HEK293 (cell line): ENCODE data around the gene TRAF3.

Source experiments
- CTCF ChIA-PET: fragments of 350-600 bp; formaldehyde crosslinking; extraction: SDS; loops from one replicate; lab custom pipeline; 2021; ENCODE audit warnings: antibody characterized with exemption; lab: Yijun Ruan, JAX
- POLR2A ChIA-PET: fragments of 300-600 bp; formaldehyde crosslinking; extraction: SDS; loops from one replicate; lab custom pipeline; 2020; ENCODE audit warnings: antibody characterized with exemption, inconsistent platforms; lab: Yijun Ruan, JAX
- H3K27ac ChIP-seq: fragments of 200-500 bp; sonication (Bioruptor generic); 2 replicates; pipeline ENCODE4 v1.5.1; 2014; ENCODE audit warnings: low read depth, low read length, control low read depth, inconsistent platforms; ENCODE audit errors: extremely low read depth
- H3K36me3 ChIP-seq, 2 experiments: fragments of 200-500 bp in 1 of 2; sonication (Bioruptor generic) in 1 of 2; 1 replicate in 1 of 2; 2 replicates in 1 of 2; pipeline ENCODE4 v1.5.1; 2014 to 2017; ENCODE audit warnings: inconsistent platforms in 2 of 2, low read length in 2 of 2; ENCODE audit not compliant: control insufficient read depth in 2 of 2, insufficient read depth in 1 of 2
- H3K4me1 ChIP-seq: fragments of 200-500 bp; sonication (Bioruptor generic); 2 replicates; pipeline ENCODE4 v1.5.1; 2014; ENCODE audit warnings: mild to moderate bottlenecking, low read length, inconsistent platforms; ENCODE audit not compliant: control insufficient read depth, insufficient read depth
- H3K4me3 ChIP-seq: 2 replicates; pipeline ENCODE4 v1.5.1; 2011; ENCODE audit warnings: low read depth, mild to moderate bottlenecking, control low read depth, low read length, moderate library complexity
- H3K9me3 ChIP-seq: fragments of 200-500 bp; sonication (Bioruptor generic); 2 replicates; pipeline ENCODE4 v1.5.1; 2014; ENCODE audit warnings: low read depth, low read length, inconsistent platforms; ENCODE audit not compliant: control insufficient read depth, insufficient read depth
- HOXA7 ChIP-seq: sonication (generic); formaldehyde crosslinking; IDR thresholded peaks from 2 replicates; pipeline ENCODE4 v1.8.1; 2022; ENCODE audit warnings: missing genetic modification reagents, borderline replicate concordance
- PRDM6 ChIP-seq: fragments of 450-650 bp; formaldehyde crosslinking; IDR thresholded peaks from 2 replicates; pipeline ENCODE4 v1.5.1; 2017; ENCODE audit warnings: missing biosample characterization, missing genetic modification characterization
- YY1 ChIP-seq: fragments of 450-650 bp; formaldehyde crosslinking; IDR thresholded peaks from 2 replicates; pipeline ENCODE4 v1.5.1; 2018; ENCODE audit warnings: missing biosample characterization, missing genetic modification characterization
- ZBTB20 ChIP-seq: fragments of 450-650 bp; formaldehyde crosslinking; IDR thresholded peaks from 2 replicates; pipeline ENCODE4 v1.5.1; 2016; ENCODE audit warnings: missing biosample characterization, missing genetic modification characterization
- ZBTB21 ChIP-seq: fragments of 450-650 bp; formaldehyde crosslinking; IDR thresholded peaks from 2 replicates; pipeline ENCODE4 v1.5.1; 2017; ENCODE audit warnings: missing biosample characterization, missing genetic modification characterization
- ZBTB49 ChIP-seq: fragments of 450-650 bp; formaldehyde crosslinking; IDR thresholded peaks from 2 replicates; pipeline ENCODE4 v1.5.1; 2016; ENCODE audit warnings: missing biosample characterization, missing genetic modification characterization, low read depth
- ZFHX2 ChIP-seq: fragments of 450-650 bp; formaldehyde crosslinking; conservative IDR thresholded peaks from 2 replicates; pipeline ENCODE4 v1.5.1; 2016; ENCODE audit warnings: missing biosample characterization, missing genetic modification characterization
- ZNF121 ChIP-seq: fragments of 450-650 bp; formaldehyde crosslinking; IDR thresholded peaks from 2 replicates; pipeline ENCODE4 v1.5.1; 2016; ENCODE audit warnings: missing biosample characterization, missing genetic modification characterization
- ZNF132 ChIP-seq: fragments of 450-650 bp; formaldehyde crosslinking; IDR thresholded peaks from 2 replicates; pipeline ENCODE4 v1.5.1; 2017; ENCODE audit warnings: missing biosample characterization, missing genetic modification characterization, borderline replicate concordance
- ZNF138 ChIP-seq: fragments of 450-650 bp; formaldehyde crosslinking; IDR thresholded peaks from 2 replicates; pipeline ENCODE4 v1.5.1; 2016; ENCODE audit warnings: missing biosample characterization, missing genetic modification characterization, borderline replicate concordance
- ZNF155 ChIP-seq: fragments of 450-650 bp; formaldehyde crosslinking; IDR thresholded peaks from 2 replicates; pipeline ENCODE4 v1.5.1; 2016; ENCODE audit warnings: missing biosample characterization, missing genetic modification characterization
- ZNF175 ChIP-seq: fragments of 450-650 bp; formaldehyde crosslinking; IDR thresholded peaks from 2 replicates; pipeline ENCODE4 v1.5.1; 2016; ENCODE audit warnings: missing biosample characterization, missing genetic modification characterization
- ZNF202 ChIP-seq: fragments of 450-650 bp; formaldehyde crosslinking; IDR thresholded peaks from 2 replicates; pipeline ENCODE4 v1.5.1; 2016; ENCODE audit warnings: missing biosample characterization, missing genetic modification characterization, borderline replicate concordance
- ZNF280C ChIP-seq: fragments of 450-650 bp; formaldehyde crosslinking; IDR thresholded peaks from 2 replicates; pipeline ENCODE4 v1.5.1; 2016; ENCODE audit warnings: missing biosample characterization, missing genetic modification characterization
- ZNF426 ChIP-seq: fragments of 450-650 bp; formaldehyde crosslinking; IDR thresholded peaks from 2 replicates; pipeline ENCODE4 v1.5.1; 2017; ENCODE audit warnings: missing biosample characterization, missing genetic modification characterization, mild to moderate bottlenecking, inconsistent platforms, moderate library complexity
- ZNF544 ChIP-seq: fragments of 450-650 bp; formaldehyde crosslinking; IDR thresholded peaks from 2 replicates; pipeline ENCODE4 v1.5.0; 2017; ENCODE audit warnings: missing biosample characterization, missing genetic modification characterization
- ZNF549 ChIP-seq: fragments of 450-650 bp; IDR thresholded peaks from 2 replicates; pipeline ENCODE4 v1.5.1; 2018; ENCODE audit warnings: missing biosample characterization, missing genetic modification characterization, mild to moderate bottlenecking, inconsistent platforms, moderate library complexity
- ZNF580 ChIP-seq: fragments of 450-650 bp; formaldehyde crosslinking; IDR thresholded peaks from 2 replicates; pipeline ENCODE4 v1.5.1; 2016; ENCODE audit warnings: missing biosample characterization, missing genetic modification characterization
- ZNF747 ChIP-seq: fragments of 450-650 bp; formaldehyde crosslinking; IDR thresholded peaks from 2 replicates; pipeline ENCODE4 v1.5.1; 2016; ENCODE audit warnings: missing biosample characterization, missing genetic modification characterization
- ZSCAN23 ChIP-seq: fragments of 450-650 bp; formaldehyde crosslinking; IDR thresholded peaks from 2 replicates; pipeline ENCODE4 v1.5.1; 2016; ENCODE audit warnings: missing biosample characterization, missing genetic modification characterization
- ZSCAN5A ChIP-seq: fragments of 450-650 bp; formaldehyde crosslinking; IDR thresholded peaks from 2 replicates; pipeline ENCODE4 v1.5.1; 2016; ENCODE audit warnings: missing biosample characterization, missing genetic modification characterization
- TF ChIP-seq, protein P1 (sequence below): fragments of 450-650 bp; formaldehyde crosslinking; IDR thresholded peaks from 2 replicates; pipeline ENCODE4 v1.5.1; 2016; ENCODE audit warnings: missing biosample characterization, missing genetic modification characterization
- TF ChIP-seq, protein P2 (sequence below): fragments of 450-650 bp; formaldehyde crosslinking; IDR thresholded peaks from 2 replicates; pipeline ENCODE4 v1.5.1; 2017; ENCODE audit warnings: missing biosample characterization, mild to moderate bottlenecking, missing genetic modification characterization, moderate library complexity
- TF ChIP-seq, protein P3 (sequence below): fragments of 450-650 bp; formaldehyde crosslinking; IDR thresholded peaks from 2 replicates; pipeline ENCODE4 v1.5.1; 2016; ENCODE audit warnings: missing biosample characterization, missing genetic modification characterization

TRAF3 gene

GRCh38 chr14:102776761-102777710, at the start of gene TRAF3:
Gene TRAF3, plus strand, starts transcription at chr14:102777449. Its CDS starts 92,753 bp downstream, at chr14:102870202.
- peak within 1 kb of the TSS; percentile 87 for H3K27ac ChIP-seq
- ChIA-PET CTCF (interaction anchor here (0.6 kb wide), 1 partner anchor 100 kb away, joined by 6 read pairs; no protein-coding TSS in a partner anchor), POLR2A (no interaction called here)
- TF ChIP-seq YY1 (no peak), ZNF202 (tag by site-specific recombination) (0 out of 2 replicates have a peak, but pooled peaks have one; percentile 50), ZBTB49 (tag by site-specific recombination) (no peak), ZNF747 (tag by site-specific recombination) (no peak), HOXA7 (no peak), ZNF132 (tag by site-specific recombination) (no peak), ZSCAN5A (no peak), ZNF138 (tag by site-specific recombination) (no peak), ZNF280C (tag by site-specific recombination) (no peak), ZNF426 (no peak), ZNF549 (tag by site-specific recombination) (no peak), ZFHX2 (tag by site-specific recombination) (peak; percentile 83), ZNF580 (no peak), ZSCAN23 (tag by site-specific recombination) (no peak), ZNF121 (no peak), ZBTB21 (tag by site-specific recombination) (no peak), ZBTB20 (tag by site-specific recombination) (peak; percentile 91), ZNF175 (no peak), ZNF544 (tag by site-specific recombination) (no peak), PRDM6 (no peak), ZNF155 (no peak)
- TF ChIP-seq, protein P1, sequence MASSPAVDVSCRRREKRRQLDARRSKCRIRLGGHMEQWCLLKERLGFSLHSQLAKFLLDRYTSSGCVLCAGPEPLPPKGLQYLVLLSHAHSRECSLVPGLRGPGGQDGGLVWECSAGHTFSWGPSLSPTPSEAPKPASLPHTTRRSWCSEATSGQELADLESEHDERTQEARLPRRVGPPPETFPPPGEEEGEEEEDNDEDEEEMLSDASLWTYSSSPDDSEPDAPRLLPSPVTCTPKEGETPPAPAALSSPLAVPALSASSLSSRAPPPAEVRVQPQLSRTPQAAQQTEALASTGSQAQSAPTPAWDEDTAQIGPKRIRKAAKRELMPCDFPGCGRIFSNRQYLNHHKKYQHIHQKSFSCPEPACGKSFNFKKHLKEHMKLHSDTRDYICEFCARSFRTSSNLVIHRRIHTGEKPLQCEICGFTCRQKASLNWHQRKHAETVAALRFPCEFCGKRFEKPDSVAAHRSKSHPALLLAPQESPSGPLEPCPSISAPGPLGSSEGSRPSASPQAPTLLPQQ (tag by site-specific recombination) = no peak
- TF ChIP-seq, protein P2, sequence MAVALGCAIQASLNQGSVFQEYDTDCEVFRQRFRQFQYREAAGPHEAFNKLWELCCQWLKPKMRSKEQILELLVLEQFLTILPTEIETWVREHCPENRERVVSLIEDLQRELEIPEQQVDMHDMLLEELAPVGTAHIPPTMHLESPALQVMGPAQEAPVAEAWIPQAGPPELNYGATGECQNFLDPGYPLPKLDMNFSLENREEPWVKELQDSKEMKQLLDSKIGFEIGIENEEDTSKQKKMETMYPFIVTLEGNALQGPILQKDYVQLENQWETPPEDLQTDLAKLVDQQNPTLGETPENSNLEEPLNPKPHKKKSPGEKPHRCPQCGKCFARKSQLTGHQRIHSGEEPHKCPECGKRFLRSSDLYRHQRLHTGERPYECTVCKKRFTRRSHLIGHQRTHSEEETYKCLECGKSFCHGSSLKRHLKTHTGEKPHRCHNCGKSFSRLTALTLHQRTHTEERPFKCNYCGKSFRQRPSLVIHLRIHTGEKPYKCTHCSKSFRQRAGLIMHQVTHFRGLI (tag by site-specific recombination) = no peak; the same call in 1 of the 2 replicates
- TF ChIP-seq, protein P3, sequence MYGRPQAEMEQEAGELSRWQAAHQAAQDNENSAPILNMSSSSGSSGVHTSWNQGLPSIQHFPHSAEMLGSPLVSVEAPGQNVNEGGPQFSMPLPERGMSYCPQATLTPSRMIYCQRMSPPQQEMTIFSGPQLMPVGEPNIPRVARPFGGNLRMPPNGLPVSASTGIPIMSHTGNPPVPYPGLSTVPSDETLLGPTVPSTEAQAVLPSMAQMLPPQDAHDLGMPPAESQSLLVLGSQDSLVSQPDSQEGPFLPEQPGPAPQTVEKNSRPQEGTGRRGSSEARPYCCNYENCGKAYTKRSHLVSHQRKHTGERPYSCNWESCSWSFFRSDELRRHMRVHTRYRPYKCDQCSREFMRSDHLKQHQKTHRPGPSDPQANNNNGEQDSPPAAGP (tag by site-specific recombination) = peak; percentile 35; the same call in 1 of the 2 replicates

More at GRCh38 chr14:102776761-102777710, at the start of gene TRAF3:
- Histone ChIP-seq H3K4me3 (peak within 1 kb of the TSS; percentile 69), H3K36me3 (no peaks in the 10 kb centered on the region; a peak in 1 of 3 replicates), H3K9me3 (no peaks in the 10 kb centered on the region), H3K4me1 (peaks cover 8% of the 10 kb centered on the region)
